HG03521 (cell line): ENCODE data around the gene TBX5.

Source experiments
- ATAC-seq: cut with Tn5 transposase; IDR thresholded peaks from one replicate; pipeline ENCODE4 v1.9.1; 2021; ENCODE audit warnings: mild to moderate bottlenecking, moderate library complexity; ENCODE audit not compliant: unreplicated experiment

Gene TBX5

DNA sequence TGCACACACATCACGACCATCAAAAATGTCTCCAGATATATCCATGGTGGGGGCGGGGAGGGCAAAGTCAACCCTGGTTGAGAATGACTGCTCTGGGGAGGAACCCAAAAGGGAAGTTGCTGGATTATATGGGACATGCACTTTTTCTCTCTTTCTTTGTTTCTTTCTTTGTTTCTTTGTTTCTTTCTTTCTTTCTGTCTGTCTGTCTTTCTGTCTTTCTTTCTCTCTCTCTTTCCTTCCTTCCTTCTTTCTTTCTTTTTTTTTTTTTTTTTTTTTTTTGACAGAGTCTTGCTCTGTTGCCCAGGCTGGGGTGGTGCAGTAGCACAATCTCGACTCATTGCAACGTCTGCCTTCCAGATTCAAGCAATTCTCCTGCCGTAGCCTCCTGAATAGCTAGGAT lies 71.5 kb downstream of the TBX5 start:
- ATAC-seq = no peak

DNA sequence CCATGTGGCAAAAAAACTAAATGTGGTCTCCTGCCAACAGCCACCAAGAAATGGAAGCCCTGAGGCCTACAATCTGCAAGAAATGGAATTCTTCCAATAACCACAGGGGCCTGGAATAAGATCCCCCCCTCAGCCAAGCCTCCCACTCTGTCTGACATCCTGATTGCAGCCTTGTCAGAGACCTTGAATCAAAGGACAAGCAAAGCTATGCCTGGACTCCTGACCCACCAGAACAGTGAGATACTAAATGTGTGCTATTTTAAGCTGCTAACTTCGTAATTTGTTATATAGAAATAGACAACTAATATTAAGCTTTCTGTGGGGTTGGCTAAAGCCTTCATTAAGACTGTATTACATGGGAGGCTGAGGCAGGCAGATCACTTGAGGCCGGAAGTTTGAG lies 77.7 kb downstream of the TBX5 start:
- no peak for ATAC-seq

DNA sequence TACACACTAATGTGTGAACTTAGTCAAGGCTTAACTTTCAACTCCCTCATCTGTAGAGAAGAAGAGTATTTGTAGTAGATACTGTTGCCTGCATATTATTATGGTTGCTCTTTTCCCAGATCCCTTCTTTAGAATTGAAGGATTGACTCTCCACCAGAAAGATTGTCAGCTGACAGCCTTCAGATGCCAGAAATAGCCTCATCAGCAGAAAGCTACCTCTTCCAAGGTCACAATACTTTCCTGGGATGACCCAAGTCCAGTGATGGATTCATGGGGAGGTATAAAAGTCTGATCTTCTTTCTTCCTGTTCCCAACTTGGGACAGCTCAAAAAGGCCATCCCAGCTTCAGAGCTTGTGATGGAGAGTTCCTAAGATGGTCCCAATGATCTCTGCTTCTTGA lies 78.2 kb downstream of the TBX5 start:
- no peak for ATAC-seq

DNA sequence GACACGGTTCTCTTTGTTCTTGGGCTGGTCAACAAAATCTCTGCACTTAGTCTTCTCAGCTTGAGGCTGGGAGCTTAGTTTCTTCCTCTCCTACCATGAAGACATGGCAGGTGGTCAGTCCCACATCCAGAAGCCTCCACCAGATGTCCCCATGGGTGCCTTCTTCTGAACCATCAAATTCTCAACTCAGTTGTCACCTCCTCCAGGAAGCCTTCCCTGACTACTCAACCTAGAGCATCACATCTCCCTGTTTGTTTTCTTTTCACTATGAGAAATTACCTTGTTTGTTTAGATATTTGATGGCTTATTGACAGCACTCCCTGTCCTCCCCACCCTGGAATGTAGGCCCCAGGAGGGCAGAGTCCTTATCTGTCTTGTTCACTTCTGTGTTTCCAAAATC lies 84.4 kb downstream of the TBX5 start:
- no peak for ATAC-seq

DNA sequence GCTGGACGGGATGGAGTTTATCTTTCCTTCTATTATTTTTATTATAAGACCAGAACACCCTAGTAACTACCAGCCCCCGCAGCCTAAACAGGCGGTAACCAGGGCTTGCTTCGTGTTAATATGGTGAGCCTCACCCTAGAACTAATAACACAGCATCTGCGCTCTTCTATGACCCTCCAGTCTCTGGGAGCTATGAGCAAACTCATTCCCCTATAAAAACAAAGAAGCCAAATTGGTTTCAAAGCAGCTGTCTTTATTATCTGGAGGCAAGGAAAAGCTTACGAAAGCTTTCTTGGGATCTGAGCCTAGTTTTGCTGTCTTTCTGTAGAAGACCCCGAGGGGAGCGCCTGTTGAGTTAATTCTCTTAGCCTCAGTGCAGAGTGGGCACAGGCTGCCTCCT lies 85.0 kb downstream of the TBX5 start:
- no peak for ATAC-seq

DNA sequence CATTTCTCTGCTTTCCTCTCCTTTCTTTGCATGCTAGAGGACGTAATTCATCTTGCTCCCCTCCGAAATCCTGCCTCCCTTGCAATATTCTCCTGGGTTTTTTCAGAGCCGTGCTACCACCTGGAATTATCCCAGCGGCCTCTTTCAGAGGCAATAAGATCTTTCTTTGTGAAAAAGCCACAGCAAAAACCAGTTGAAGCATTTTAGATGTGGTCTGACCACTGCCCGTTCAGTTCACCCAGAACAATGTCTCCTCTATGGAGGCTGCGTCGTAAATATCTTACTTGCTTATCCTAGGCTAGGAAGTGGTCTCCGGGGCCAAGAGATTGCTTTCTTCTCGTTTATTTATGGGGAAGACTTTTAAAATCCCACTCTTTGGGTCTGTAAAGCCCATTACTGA lies 85.8 kb downstream of the TBX5 start:
- no peak for ATAC-seq

DNA sequence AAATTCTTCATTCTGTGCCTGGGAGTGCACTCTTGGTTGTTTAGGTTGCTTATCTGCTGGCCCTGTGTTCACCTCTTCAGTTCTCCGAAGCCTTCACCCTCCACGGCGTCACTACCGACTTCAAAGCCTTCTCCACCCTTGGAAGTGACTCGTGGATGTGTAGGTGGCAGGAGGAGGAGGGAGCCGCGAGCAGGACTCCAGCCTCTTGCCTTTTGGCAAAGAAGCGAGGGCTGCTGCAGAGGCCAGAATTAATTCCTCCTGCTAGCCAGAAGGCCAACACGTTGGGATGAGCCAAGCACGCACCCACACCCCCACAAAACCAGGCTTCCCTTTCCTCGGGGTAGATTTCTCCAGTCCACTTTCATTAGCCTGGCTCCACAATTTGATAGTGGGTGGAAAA lies 86.5 kb downstream of the TBX5 start:
- ATAC-seq = no peak

DNA sequence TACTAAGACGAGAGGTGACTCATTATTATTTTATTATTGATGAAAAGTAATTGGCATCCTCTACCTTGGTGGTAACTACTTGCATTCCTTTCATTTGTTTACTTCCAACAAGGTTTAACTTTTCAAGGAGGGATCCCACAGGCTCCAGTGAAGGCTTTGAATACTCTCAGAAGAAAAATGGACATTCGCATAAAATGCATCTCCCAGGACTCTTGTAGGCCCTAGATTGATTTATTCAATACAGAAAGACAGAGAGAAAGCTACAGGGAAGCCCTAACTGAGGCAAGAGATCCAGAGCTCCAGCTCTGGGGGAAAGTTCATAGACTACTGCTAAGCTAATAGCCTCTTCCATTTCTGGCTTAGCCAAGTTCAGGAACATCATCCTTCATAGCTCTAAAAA lies 87.0 kb downstream of the TBX5 start:
- no peak for ATAC-seq

DNA sequence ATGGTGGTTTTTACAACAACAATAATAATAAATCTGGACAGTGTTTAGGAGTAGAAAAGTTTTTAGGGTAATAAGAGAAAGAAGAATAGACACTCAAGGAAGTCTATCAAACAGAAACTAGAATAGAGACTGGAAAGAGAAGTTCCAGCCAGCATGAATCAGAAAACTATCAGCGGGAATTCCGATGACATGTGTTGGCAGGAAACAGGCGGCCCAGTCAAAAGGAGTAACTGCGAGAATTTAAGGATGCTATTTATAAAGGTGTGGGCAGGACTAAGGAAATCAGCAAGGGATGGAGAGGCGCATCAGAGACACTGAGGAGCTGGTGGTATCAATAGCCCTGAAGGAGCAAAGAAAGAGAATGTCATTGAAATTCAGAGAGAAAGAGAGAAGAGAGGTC lies 89.9 kb downstream of the TBX5 start:
- ATAC-seq = no peak

DNA sequence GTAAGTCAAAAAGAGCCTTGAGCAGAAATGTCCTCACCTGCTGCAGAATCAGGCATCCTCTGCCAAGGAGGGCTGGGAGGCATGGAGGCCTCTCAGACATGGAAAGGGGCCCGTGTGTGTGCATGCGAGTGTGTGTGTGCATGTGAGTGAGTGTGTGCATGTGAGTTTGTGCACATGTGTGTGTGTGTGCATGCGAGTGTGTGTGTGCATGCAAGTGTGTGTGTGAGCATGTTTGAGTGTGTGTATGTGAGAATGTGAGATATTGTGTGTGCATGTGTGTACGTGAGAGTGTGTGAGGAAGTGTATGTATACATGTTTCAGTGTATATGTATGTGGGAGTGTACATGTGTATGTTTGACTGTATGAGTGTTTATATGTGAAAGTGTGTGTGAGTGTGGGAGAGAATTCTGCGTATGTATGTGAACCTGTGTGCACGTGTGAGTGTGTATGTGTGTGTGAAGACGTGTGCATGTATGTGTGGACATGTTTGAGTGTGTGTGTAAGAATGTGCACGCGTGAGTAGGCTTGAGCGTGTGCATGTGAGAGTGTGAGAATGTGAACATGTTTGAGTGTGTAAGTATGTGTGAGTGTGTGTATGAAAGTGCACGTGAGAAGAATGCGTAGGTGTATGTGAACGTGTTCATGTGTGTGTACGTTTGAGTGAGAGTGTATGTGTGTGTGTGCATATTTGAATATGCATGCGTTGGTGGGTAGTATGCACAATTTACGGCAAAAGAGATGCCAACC lies 90.8 kb downstream of the TBX5 start:
- ATAC-seq = no peak

DNA sequence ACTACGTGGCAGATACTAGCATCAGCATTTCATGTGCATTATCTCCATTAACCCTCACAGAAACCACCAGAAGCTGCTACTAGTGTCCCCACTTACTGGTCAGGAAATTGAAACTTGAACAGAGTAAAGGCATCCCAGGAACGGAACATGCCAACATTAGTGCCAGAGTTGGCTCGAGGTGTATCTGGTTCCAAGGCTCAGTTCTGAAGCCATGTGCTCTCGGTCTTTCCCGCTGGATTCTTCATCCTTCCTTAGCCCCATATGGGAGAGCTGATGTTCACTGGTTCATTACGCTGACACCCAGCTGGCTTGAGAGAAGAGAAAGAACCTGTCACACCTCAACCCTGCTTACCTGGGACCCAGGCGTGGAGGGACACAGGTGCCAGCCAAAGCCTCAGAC lies 91.5 kb downstream of the TBX5 start:
- no peak for ATAC-seq

DNA sequence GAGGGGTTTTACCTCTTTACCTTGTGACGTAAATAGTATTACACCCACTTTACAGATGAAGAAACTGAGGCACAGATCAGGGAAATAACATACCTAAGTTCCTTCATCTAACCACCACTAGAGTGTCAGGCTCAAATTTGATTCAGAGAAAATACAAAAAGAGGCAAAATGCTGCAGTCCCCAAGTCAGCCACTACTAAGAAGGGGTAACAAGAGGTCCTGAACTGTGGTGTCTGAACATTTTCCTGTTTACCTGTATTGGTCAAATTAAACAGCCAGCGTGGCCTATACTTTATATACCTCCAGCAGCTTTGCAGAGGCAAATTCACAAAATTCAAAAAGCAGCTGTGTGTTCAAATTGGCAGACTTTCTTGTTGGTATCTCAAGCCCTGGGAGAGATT lies 92.0 kb downstream of the TBX5 start:
- ATAC-seq = no peak

DNA sequence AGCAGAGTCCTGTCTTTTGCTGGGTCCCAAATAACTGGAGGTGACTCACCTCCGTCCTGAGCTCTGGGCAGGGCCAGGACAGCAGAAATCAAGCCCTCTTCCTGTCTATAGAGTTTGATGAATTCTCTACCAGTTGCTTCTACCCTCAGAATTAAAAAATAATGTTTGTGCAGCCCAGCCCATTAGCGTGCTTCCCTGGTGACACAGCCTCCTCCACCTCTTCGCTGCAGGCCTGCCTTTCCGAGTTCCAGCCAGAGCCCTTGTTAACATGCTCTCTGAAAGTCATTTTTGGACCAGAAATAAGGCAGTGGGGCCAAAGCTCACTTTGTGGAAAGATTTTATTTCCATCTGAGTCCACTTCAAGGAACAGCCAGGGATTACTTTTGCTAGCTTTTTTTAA lies 94.0 kb downstream of the TBX5 start:
- no peak for ATAC-seq

DNA sequence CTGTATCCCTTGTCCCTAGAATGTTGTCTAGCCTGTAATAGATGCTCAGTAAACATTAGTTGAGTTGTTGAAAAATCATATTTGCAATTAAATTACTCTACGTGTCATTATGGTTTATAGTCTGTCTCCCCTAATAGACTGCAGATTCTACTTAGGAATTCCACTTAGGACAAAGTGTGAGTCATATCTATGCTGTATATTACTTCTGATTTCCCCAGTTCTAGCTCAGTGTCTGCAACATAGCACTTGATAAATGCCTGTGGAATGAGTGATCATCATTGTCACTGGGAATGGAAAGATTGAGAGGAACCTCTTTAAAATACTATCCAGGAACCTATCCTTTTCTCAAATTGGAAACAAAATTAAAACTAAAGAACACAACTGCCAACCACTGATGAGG lies 99.3 kb downstream of the TBX5 start:
- no peak for ATAC-seq

DNA sequence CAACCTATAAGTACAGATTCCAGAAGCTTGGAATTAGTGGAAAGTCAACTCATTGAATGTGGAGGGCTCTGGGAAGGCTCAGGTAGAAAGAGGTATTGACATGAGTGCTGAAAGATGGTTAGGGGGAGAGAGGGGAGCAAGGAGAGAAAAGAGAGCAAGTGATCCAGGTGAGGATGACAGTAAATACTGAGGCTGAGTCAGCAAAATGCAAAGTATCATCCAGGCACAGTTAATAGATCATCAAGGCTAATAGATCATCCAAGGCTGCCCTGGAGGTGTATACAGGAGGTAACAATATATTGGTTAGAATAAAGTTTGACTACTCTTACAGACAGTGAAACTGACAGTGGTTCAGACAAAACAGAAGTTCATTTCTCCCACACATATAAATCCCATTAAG lies 100.5 kb downstream of the TBX5 start:
- no peak for ATAC-seq
